Thyroid gland (tissue), 4 donors: ENCODE measurements around the gene PRR12. TPM values are rescaled to one million over a fixed set of nuclear protein-coding genes. Genes with fewer than 3 reads are reported as not detected.

ENCODE experiments used
- DNase-seq, 2 donors: peaks; one replicate each; pipeline ENCODE4 v3.0.0-alpha.2; 2019
- H3K27ac ChIP-seq, 3 donors: fragments of 200-600 bp; sonication (generic); 1 replicate in 2 of 3; 2 replicates in 1 of 3; pipeline ENCODE4 v1.5.1; 2016 to 2019; ENCODE audit warnings: mild to moderate bottlenecking in 1 of 3, moderate library complexity in 1 of 3
- H3K27me3 ChIP-seq: fragments of 200-600 bp; sonication (generic); one replicate; pipeline ENCODE4 v1.5.1; 2019
- H3K36me3 ChIP-seq, 2 donors: fragments of 200-600 bp; sonication (generic); one replicate each; pipeline ENCODE4 v1.5.1; 2016 to 2019
- H3K4me1 ChIP-seq, 2 donors: fragments of 200-600 bp; sonication (generic); one replicate each; pipeline ENCODE4 v1.5.1; 2017 to 2019
- H3K4me3 ChIP-seq, 3 donors: fragments of 200-600 bp; sonication (generic); replicated peaks in 1 of 3; 1 replicate in 2 of 3; 2 replicates in 1 of 3; pipeline ENCODE4 v1.5.1; 2016; ENCODE audit warnings: mild to moderate bottlenecking in 1 of 3
- H3K9me3 ChIP-seq: fragments of 200-600 bp; sonication (generic); one replicate; pipeline ENCODE4 v1.5.1; 2017
- POLR2A ChIP-seq, 2 donors: fragments of 450-650 bp; IDR thresholded peaks; one replicate each; pipeline ENCODE4 v1.6.1; 2017; ENCODE audit warnings: antibody characterized with exemption in 2 of 2, mild to moderate bottlenecking in 2 of 2, moderate library complexity in 1 of 2
- WGBS, 2 donors: methylation state at CpG; one replicate each; pipeline ENCODE4 v1.1.5; 2017; 5-methylcytosine and 5-hydroxymethylcytosine counted together
- intact Hi-C: fragments of 100-400 bp; cut with DNase I; formaldehyde crosslinking; loops from one replicate; pipeline ENCODE4 v1.15.1; 2023
- total RNA-seq, 4 donors: library from RNA; depleted of rRNA; stranded (reverse); fragments of >200 nt; gene quantifications; one replicate each; pipeline ENCODE4 v1.2.3, GENCODE V29; 2016
- TF ChIP-seq, protein P1 (sequence below), 6 experiments: fragments of 200-600 bp in 3 of 6; fragments of 450-650 bp in 3 of 6; sonication (generic) in 3 of 6; IDR thresholded peaks; one replicate each; pipeline ENCODE4 v1.5.1; 2016 to 2019; ENCODE audit warnings: antibody characterized with exemption in 6 of 6, mild to moderate bottlenecking in 2 of 6, inconsistent platforms in 1 of 6, moderate library complexity in 1 of 6

The PRR12 gene
- total RNA-seq, 4 donors from 2014 or later = 7.3 to 15.6 (median 12.4) TPM

DNA sequence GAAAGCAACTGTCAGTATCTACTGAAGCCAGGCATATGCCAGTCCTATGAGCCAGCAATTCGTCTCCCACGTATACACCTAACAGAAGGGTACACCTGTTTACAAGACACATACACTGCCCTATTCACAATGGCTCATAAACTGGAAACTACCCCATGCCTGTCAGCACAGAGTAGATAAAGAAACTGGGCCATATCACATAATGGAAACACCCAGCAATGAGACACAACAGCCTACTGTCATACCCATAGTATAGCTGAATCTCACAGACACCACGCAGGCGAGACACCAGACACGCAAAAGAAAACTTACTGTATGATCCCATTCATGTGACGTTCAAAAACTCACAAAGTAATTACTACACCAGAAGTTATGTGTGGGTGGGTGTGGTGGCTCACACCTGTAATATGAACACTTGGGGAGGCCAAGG is 26.4 kb upstream of the PRR12 start:
- H3K9me3 ChIP-seq = no peaks in the 10 kb centered on the region
- 92 to 95% methylated on average over 6 of the region's 6 CpGs for WGBS, 2 donors
- intact Hi-C loops = no loop called here
- no peak overlapping the region for H3K4me3 ChIP-seq
- peaks cover 0 to 6% of the 10 kb centered on the region in 2 donors for H3K4me1 ChIP-seq
- H3K36me3 ChIP-seq = peaks cover 1 to 4% of the 10 kb centered on the region in 2 donors
- TF ChIP-seq, protein P1, sequence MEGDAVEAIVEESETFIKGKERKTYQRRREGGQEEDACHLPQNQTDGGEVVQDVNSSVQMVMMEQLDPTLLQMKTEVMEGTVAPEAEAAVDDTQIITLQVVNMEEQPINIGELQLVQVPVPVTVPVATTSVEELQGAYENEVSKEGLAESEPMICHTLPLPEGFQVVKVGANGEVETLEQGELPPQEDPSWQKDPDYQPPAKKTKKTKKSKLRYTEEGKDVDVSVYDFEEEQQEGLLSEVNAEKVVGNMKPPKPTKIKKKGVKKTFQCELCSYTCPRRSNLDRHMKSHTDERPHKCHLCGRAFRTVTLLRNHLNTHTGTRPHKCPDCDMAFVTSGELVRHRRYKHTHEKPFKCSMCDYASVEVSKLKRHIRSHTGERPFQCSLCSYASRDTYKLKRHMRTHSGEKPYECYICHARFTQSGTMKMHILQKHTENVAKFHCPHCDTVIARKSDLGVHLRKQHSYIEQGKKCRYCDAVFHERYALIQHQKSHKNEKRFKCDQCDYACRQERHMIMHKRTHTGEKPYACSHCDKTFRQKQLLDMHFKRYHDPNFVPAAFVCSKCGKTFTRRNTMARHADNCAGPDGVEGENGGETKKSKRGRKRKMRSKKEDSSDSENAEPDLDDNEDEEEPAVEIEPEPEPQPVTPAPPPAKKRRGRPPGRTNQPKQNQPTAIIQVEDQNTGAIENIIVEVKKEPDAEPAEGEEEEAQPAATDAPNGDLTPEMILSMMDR (IDR thresholded peaks at IDR 0.05) = no peak
- no peak for TF ChIP-seq POLR2A (IDR thresholded peaks at IDR 0.05)
- H3K27ac ChIP-seq = no peak overlapping the region
- no peaks in the 10 kb centered on the region for H3K27me3 ChIP-seq
- no peak for DNase-seq

DNA sequence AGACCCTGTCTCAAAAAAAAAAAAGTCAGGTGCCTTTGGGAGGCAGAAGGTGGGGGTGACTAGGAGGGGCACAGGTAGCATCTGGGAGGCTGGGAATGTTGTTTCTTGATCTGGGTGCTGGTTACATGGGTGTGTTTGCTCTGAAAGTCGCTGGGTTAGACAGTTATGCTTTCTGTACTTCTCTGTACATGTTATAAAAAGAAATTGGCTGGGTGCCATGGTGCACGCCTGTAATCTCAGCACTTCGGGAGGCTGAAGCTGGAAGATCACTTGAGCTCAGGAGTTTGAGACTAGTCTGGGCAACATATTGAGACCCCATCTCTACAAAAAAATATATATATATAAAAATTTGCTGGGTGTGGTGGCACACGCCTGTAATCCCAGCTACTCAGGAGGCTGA is 25.7 kb upstream of the PRR12 start:
- Histone ChIP-seq H3K27me3 (no peaks in the 10 kb centered on the region), H3K4me3 (no peak overlapping the region), H3K4me1 (peaks cover under 1 to 6% of the 10 kb centered on the region in 2 donors), H3K36me3 (no peaks in the 10 kb centered on the region), H3K27ac (no peak overlapping the region), H3K9me3 (no peaks in the 10 kb centered on the region)
- no peak for DNase-seq
- intact Hi-C loops = no loop called here
- 55 to 60% methylated on average over 4 of the region's 4 CpGs for WGBS, 2 donors
- TF ChIP-seq POLR2A (IDR thresholded peaks at IDR 0.05) = no peak
- TF ChIP-seq, protein P1 (IDR thresholded peaks at IDR 0.05) = no peak

DNA sequence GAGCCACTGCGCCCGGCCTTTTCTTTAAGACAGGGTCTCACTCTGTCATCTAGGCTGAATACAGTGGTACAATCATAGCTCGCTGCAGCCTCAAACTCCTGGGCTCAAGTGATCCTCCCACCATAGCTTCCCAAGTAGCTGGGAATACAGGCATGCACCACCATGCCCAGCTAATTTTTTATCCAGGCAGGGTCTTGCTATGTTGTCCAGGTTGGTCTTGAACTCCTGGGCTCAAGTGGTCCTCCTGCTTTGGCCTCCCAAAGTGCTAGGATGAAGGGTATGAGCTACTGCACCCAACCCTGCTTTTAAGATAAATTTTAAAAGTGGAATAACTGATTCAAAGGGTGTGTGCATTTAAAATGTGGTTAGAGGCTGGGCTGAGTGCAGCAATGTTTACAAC is 24.7 kb upstream of the PRR12 start:
- H3K4me1 ChIP-seq = peaks cover 9 to 12% of the 10 kb centered on the region in 2 donors
- H3K27ac ChIP-seq = no peak overlapping the region
- WGBS, 2 donors = 82 to 100% methylated on average over 3 of the region's 3 CpGs
- H3K4me3 ChIP-seq = no peak overlapping the region
- H3K36me3 ChIP-seq = no peaks in the 10 kb centered on the region
- H3K9me3 ChIP-seq = no peaks in the 10 kb centered on the region
- no peaks in the 10 kb centered on the region for H3K27me3 ChIP-seq
- no peak for DNase-seq
- intact Hi-C loops = no loop called here
- TF ChIP-seq POLR2A (IDR thresholded peaks at IDR 0.05) = no peak
- TF ChIP-seq, protein P1 (IDR thresholded peaks at IDR 0.05) = no peak

DNA sequence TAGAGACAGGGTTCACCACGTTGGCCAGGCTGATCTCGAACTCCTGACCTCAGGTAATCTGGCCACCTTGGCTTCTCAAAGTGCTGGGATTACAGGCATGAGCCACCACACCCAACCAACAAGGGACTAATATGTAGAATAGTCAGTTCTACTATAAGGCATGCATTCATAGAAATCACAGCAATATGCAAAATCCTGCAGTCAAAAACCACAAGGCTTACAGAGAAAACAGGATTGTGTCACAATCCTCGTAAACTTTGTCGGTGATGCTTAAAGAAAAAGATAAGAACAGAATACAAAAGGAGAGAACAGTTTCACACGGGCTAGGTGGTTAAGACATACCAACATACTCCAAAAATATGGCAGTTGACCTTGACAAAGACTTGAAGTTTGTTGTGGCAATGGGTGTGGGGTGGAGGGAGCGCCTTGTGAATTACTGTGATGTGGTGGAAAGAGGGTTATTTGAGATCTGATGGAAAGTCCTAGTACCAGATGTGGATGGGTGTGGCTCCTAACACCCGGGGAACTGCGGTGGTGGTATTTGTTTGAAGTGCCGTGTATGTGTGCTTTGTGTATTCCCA is 23.0 kb upstream of the PRR12 start:
- H3K36me3 ChIP-seq = no peaks in the 10 kb centered on the region
- no peak overlapping the region for H3K27ac ChIP-seq
- no peaks in the 10 kb centered on the region for H3K9me3 ChIP-seq
- intact Hi-C loops = no loop called here
- no peak for TF ChIP-seq POLR2A (IDR thresholded peaks at IDR 0.05)
- TF ChIP-seq, protein P1 (IDR thresholded peaks at IDR 0.05) = no peak
- no peaks in the 10 kb centered on the region for H3K27me3 ChIP-seq
- no peak overlapping the region for H3K4me3 ChIP-seq
- 71 to 74% methylated on average over 9 of the region's 9 CpGs for WGBS, 2 donors
- peaks cover 10 to 12% of the 10 kb centered on the region in 2 donors for H3K4me1 ChIP-seq
- no peak for DNase-seq

DNA sequence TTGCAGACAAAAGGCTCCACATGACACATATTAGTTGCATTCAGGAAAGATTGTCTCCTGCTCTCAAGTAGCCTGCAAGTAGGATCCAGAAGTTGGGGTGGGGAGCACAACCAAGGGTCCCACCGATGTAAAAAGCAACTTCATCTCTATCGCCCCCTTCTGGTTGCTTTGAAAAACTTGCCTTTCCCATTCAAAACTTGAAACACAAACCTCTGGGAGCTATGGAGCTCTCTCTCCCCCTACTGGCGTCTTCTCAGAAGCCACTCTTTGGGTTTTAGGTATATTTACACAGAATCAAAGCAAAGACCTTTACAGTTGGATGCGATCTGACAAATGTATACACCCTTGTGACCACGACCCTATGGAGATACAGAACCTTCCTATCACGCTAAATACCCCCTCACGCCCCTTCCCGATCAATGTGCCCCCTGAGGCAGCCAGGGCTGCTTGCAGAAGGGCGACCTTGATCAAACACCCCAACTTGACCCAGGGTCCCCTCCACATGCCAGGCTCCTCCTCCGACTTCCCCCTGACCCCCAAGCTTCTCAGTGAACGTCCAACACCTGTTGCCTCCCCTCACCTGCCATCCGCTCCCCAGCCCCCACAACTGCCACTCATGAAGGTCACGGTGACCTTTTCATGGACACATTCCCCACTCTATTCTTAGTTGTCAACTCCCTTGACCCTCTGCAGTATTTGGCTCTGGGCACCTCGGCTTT is 20.7 kb upstream of the PRR12 start:
- Histone ChIP-seq H3K4me1 (peaks cover 9 to 10% of the 10 kb centered on the region in 2 donors), H3K4me3 (no peak overlapping the region), H3K9me3 (no peaks in the 10 kb centered on the region), H3K36me3 (peaks cover 0 to 7% of the 10 kb centered on the region in 2 donors), H3K27ac (peak overlapping the region in 1 of 3 donors; percentile 3), H3K27me3 (no peaks in the 10 kb centered on the region)
- 31 to 34% methylated on average over 14 of the region's 14 CpGs for whole genome bisulfite sequencing, 2 donors
- intact Hi-C loops = no loop called here
- peak; percentile 53 to 55 for DNase-seq
- no peak for TF ChIP-seq POLR2A (IDR thresholded peaks at IDR 0.05)
- TF ChIP-seq, protein P1 (IDR thresholded peaks at IDR 0.05) = peak; percentile 86 to 99 (median 94)
